AG09319 (cell line): ENCODE data around the gene LY6G5C.

Experiments used
- DNase-seq: peaks from one replicate; pipeline ENCODE4 v3.0.0-alpha.2; 2010; ENCODE audit warnings: low read depth; ENCODE audit errors: extremely low read depth
- TF ChIP-seq, protein P1 (sequence below): IDR thresholded peaks from 2 replicates; pipeline ENCODE4 v1.5.1; 2011; ENCODE audit warnings: low read depth, mild to moderate bottlenecking, inconsistent platforms, low read length, moderate library complexity

The LY6G5C gene

GRCh38 chr6:31693535-31693934, 12.7 kb upstream of the LY6G5C start:
- no peak for DNase-seq
- TF ChIP-seq, protein P1, sequence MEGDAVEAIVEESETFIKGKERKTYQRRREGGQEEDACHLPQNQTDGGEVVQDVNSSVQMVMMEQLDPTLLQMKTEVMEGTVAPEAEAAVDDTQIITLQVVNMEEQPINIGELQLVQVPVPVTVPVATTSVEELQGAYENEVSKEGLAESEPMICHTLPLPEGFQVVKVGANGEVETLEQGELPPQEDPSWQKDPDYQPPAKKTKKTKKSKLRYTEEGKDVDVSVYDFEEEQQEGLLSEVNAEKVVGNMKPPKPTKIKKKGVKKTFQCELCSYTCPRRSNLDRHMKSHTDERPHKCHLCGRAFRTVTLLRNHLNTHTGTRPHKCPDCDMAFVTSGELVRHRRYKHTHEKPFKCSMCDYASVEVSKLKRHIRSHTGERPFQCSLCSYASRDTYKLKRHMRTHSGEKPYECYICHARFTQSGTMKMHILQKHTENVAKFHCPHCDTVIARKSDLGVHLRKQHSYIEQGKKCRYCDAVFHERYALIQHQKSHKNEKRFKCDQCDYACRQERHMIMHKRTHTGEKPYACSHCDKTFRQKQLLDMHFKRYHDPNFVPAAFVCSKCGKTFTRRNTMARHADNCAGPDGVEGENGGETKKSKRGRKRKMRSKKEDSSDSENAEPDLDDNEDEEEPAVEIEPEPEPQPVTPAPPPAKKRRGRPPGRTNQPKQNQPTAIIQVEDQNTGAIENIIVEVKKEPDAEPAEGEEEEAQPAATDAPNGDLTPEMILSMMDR: no peak

GRCh38 chr6:31692886-31693285, 12.0 kb upstream of the LY6G5C start:
- no peak for DNase-seq
- TF ChIP-seq, protein P1: no peak

DNA sequence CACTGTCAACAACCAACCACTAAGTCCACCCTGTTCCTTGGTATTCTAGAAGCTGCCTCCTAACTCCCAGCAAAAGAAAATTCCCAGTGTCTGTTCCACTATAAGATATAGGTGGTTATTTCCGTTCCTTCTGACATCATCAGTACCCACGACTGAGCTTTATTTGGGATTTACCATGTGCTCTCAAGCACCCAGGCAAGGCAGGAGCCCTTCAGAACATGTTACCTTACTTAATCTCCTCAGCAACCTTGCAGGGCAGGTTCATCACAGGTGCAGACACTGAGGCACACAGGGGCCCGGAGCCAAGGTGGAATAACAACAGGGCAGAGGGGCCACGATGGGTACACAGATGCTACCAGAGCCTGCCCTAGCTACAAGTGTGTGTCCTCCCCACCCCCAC, 11.5 kb upstream of the LY6G5C start:
- no peak for DNase-seq
- TF ChIP-seq, protein P1: no peak

DNA sequence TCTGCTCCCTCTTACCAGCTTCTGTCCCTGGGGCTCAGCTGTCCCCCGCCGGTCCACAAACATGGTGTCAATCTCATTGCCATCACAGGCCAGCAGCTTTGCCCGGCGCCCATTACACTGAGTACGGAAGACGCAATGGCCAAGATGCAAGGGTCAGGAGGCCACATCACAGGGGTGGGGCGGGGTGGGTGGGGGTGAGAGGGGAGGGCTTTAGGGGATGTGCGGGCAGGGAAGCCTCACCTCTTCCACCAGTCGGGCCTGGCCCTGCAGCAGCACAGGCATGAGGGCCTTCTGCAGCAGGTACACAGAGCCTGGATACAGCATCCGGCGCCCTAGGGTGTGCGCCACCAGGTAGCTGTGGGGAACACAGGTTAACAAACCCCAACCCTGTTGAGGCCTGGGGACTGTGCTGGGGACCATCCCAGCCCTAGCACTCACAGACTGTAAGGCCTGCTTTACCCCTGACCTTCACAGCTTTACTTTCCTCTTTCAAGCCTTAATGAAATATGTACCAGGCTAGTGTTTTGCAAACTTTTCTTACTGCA, 10.8 kb upstream of the LY6G5C start:
- TF ChIP-seq, protein P1: no peak

GRCh38 chr6:31691078-31691463, 10.2 kb upstream of the LY6G5C start:
- DNase-seq: no peak
- TF ChIP-seq, protein P1: no peak

More for the DNA sequence above, 10.8 kb upstream of the LY6G5C start:
- DNase-seq: no peak

DNA sequence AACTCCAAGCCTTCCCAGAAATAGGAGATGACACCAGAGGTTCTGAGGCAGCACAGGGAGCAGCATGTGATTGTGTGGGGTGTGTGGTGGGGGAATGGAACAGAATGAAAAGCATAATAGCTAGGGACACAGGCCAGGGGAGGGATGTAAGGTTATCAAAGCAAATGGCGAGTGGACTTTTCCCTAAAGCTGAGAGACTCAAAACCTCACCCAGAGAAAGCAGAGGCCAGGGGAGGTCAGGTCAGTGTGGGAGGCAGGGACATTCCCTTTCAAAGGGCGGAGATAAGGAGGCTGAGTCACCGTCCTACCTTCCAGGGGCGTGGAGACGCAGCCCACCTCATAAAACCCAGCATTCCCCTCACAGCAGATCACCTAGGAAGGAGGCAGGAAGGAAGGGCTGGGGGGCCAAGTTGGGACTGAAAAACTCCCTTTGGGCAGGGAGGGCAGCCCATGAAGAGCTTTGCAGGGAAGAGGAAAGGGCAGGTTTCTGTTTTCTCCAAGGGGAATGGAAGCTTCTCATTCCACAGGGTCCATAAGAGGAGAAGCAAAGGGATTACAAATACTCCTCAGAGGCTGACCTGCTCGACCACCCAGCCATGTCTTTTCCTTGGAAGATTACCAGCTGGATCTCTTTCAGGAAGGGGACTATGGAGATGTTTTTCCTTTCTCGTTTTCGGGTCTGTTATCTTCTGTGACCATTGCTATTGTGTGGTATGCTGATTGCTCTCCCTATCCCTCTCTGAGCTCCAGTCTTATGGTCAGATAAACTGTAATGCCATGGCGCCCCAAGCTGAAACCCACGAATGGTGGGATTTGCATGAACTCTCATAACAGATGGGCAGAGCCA, 9.6 kb upstream of the LY6G5C start:
- TF ChIP-seq, protein P1: no peak
- no peak for DNase-seq
